GM12878 (cell line): Measurements from ENCODE around the gene PALLD. TPM values are rescaled to one million over a fixed set of nuclear protein-coding genes. Genes with fewer than 3 reads are reported as not detected.

Experiments used
- ATAC-seq: fragments of 200-7000 bp; cut with Tn5 transposase; 3 replicates; pipeline ENCODE4 v1.9.1; 2020; ENCODE audit warnings: mild to moderate bottlenecking, moderate library complexity
- BruUV-seq: library from RNA; stranded (reverse); fragments of 400-500 nt; replicated peaks from 2 replicates; lab custom pipeline; 2021; lab: Mats Ljungman, UMichigan
- CTCF ChIA-PET: fragments of 300-600 bp; sonication (Branson Sonifier 250); formaldehyde crosslinking; extraction: SDS; loops from one replicate; lab custom pipeline; 2021; ENCODE audit warnings: inconsistent platforms; lab: Yijun Ruan, JAX
- POLR2A ChIA-PET: fragments of 350-600 bp; formaldehyde crosslinking; extraction: SDS; loops from one replicate; lab custom pipeline; 2021; ENCODE audit warnings: inconsistent platforms; lab: Charles Lee
- RAD21 ChIA-PET: fragments of 300-600 bp; sonication (Branson Sonifier 250); formaldehyde crosslinking; loops from one replicate; lab custom pipeline; 2023; ENCODE audit warnings: antibody characterized with exemption; ENCODE audit not compliant: unreplicated experiment; lab: Charles Lee
- SMC1A ChIA-PET: fragments of 300-600 bp; sonication (Branson Sonifier 250); formaldehyde crosslinking; loops from one replicate; lab custom pipeline; 2023; ENCODE audit not compliant: unreplicated experiment, uncharacterized antibody; lab: Charles Lee
- DNase-seq: peaks from one replicate; pipeline ENCODE4 v3.0.0-alpha.2; 2011; ENCODE audit warnings: low read depth, low spot score
- FAIRE-seq: peaks from 3 replicates; lab custom pipeline; 2011; peaks lifted over from hg19 to GRCh38; lab: Jason Lieb, UNC
- H2AFZ ChIP-seq: 2 replicates; pipeline ENCODE4 v1.6.0; 2011; ENCODE audit warnings: low read depth, low read length, control low read depth; ENCODE audit not compliant: control insufficient read depth
- H3K27ac ChIP-seq: 2 replicates; pipeline ENCODE4 v1.5.1; 2011; ENCODE audit warnings: control low read depth; ENCODE audit not compliant: control insufficient read depth, insufficient read depth
- H3K27me3 ChIP-seq, 2 experiments: replicated peaks in 1 of 2; 2 replicates each; pipeline versions ENCODE4 v1.6.0 to v1.6.1; 2011; ENCODE audit warnings: low read length in 1 of 2; ENCODE audit not compliant: control insufficient read depth in 2 of 2, insufficient read depth in 2 of 2
- H3K36me3 ChIP-seq, 2 experiments: 2 replicates each; pipeline ENCODE4 v1.5.1; 2011; ENCODE audit warnings: low read length in 1 of 2; ENCODE audit not compliant: control insufficient read depth in 2 of 2, insufficient read depth in 2 of 2
- H3K4me1 ChIP-seq: 2 replicates; pipeline ENCODE4 v1.6.1; 2011; ENCODE audit warnings: mild to moderate bottlenecking, low read length, moderate library complexity, mixed read lengths; ENCODE audit not compliant: control insufficient read depth, insufficient read depth
- H3K4me2 ChIP-seq: 2 replicates; pipeline ENCODE4 v1.6.0; 2011; ENCODE audit warnings: control low read depth; ENCODE audit not compliant: control insufficient read depth, insufficient read depth
- H3K4me3 ChIP-seq: fragments of 200-600 bp; sonication (generic); 2 replicates; pipeline ENCODE4 v1.5.1; 2016
- H3K79me2 ChIP-seq: 2 replicates; pipeline ENCODE4 v1.6.0; 2011; ENCODE audit warnings: low read length; ENCODE audit not compliant: control insufficient read depth, insufficient read depth
- H3K9ac ChIP-seq: 2 replicates; pipeline ENCODE4 v1.8.0; 2011; ENCODE audit warnings: low read length, control low read depth, mixed read lengths; ENCODE audit not compliant: control insufficient read depth, insufficient read depth
- H3K9me3 ChIP-seq: replicated peaks from 3 replicates; pipeline ENCODE4 v1.5.1; 2011; ENCODE audit warnings: mild to moderate bottlenecking, low read length; ENCODE audit not compliant: control insufficient read depth, insufficient read depth
- H4K20me1 ChIP-seq: 2 replicates; pipeline ENCODE4 v1.6.0; 2011; ENCODE audit not compliant: control insufficient read depth, insufficient read depth
- BACH1 ChIP-seq: fragments of 450-650 bp; IDR thresholded peaks from 2 replicates; pipeline ENCODE4 v1.6.1; 2017; ENCODE audit warnings: mild to moderate bottlenecking, borderline replicate concordance
- BCL11A ChIP-seq: IDR thresholded peaks from 2 replicates; pipeline ENCODE4 v1.6.1; 2011; ENCODE audit warnings: low read depth, low read length
- CBX5 ChIP-seq: sonication (generic); IDR thresholded peaks from 2 replicates; pipeline ENCODE4 v1.6.1; 2016; ENCODE audit warnings: low read depth, moderate library complexity, mild to moderate bottlenecking, inconsistent platforms
- MEF2A ChIP-seq: IDR thresholded peaks from 2 replicates; pipeline ENCODE4 v1.6.1; 2011; ENCODE audit warnings: low read depth, mild to moderate bottlenecking, low read length, moderate library complexity; ENCODE audit not compliant: insufficient read depth
- MYC ChIP-seq: IDR thresholded peaks from 2 replicates; pipeline ENCODE4 v1.6.1; 2011; ENCODE audit warnings: mild to moderate bottlenecking, low read length, moderate library complexity, inconsistent platforms; ENCODE audit not compliant: insufficient read depth, insufficient replicate concordance, insufficient read length, severe bottlenecking
- NR2C1 ChIP-seq: fragments of 450-650 bp; IDR thresholded peaks from 2 replicates; pipeline ENCODE4 v1.6.1; 2017; ENCODE audit warnings: antibody characterized with exemption, mild to moderate bottlenecking, moderate library complexity
- RAD51 ChIP-seq: fragments of 450-650 bp; IDR thresholded peaks from 2 replicates; pipeline ENCODE4 v1.6.1; 2016; ENCODE audit warnings: moderate library complexity, mild to moderate bottlenecking, inconsistent platforms
- RB1 ChIP-seq: fragments of 450-650 bp; formaldehyde crosslinking; IDR thresholded peaks from 2 replicates; pipeline ENCODE4 v1.6.1; 2017; ENCODE audit warnings: mild to moderate bottlenecking, borderline replicate concordance
- SPI1 ChIP-seq: IDR thresholded peaks from 2 replicates; pipeline ENCODE4 v1.6.1; 2011; ENCODE audit warnings: low read depth, mild to moderate bottlenecking, low read length, moderate library complexity, borderline replicate concordance; ENCODE audit not compliant: insufficient read depth
- SREBF1 ChIP-seq: IDR thresholded peaks from 2 replicates; pipeline ENCODE4 v1.6.1; 2012; ENCODE audit warnings: mild to moderate bottlenecking, low read length
- ZBED1 ChIP-seq: IDR thresholded peaks from 2 replicates; pipeline ENCODE4 v1.6.1; 2016; ENCODE audit warnings: borderline replicate concordance
- ZNF207 ChIP-seq: fragments of 450-650 bp; IDR thresholded peaks from 2 replicates; pipeline ENCODE4 v1.6.1; 2014; ENCODE audit warnings: antibody characterized with exemption, mild to moderate bottlenecking, borderline replicate concordance
- ZNF24 ChIP-seq: fragments of 450-650 bp; IDR thresholded peaks from 2 replicates; pipeline ENCODE4 v1.6.1; 2017; ENCODE audit warnings: antibody characterized with exemption, mild to moderate bottlenecking
- WGBS: methylation state at CpG from one replicate; pipeline ENCODE4 v1.1.6; 2016; ENCODE audit warnings: low lambda C conversion rate; ENCODE audit not compliant: insufficient replicate concordance, insufficient coverage; ENCODE audit errors: missing lambda C conversion rate; 5-methylcytosine and 5-hydroxymethylcytosine counted together
- in situ Hi-C: fragments of 300-500 bp; cut with MboI; formaldehyde crosslinking; loops from 9 replicates; pipeline ENCODE4 v1.14.3; 2018; ENCODE audit warnings: mixed read lengths
- intact Hi-C: fragments of 100-400 bp; cut with micrococcal nuclease; formaldehyde crosslinking; loops from one replicate; pipeline ENCODE4 v1.14.2; 2022; ENCODE audit not compliant: unreplicated experiment
- polyA plus RNA-seq, 11 experiments: library from polyadenylated mRNA; depleted of rRNA in 4 of 11; unstranded in 6 of 11; stranded (reverse) in 5 of 11; fragments of >200 nt; fragmentation: Nextera tagmentation in 4 of 11; fragmentation: Illumina TruSeq in 1 of 11; extraction: Ambion mirVana in 4 of 11; extraction: Trizol in 1 of 11; gene quantifications; 1 replicate in 1 of 11; 2 replicates in 10 of 11; pipeline versions ENCODE4 v1.2.1 to v1.2.3, GENCODE V29; 2011 to 2016; ENCODE audit warnings: inconsistent platforms in 2 of 11, missing spikeins in 2 of 11, low read depth in 1 of 11
- total RNA-seq, 4 experiments: library from RNA; depleted of rRNA in 3 of 4; stranded (reverse); fragments of >200 nt in 3 of 4; fragmentation: Illumina TruSeq in 1 of 4; extraction: Trizol in 1 of 4; gene quantifications; 2 replicates each; pipeline versions ENCODE4 v1.2.1 to v1.2.3, GENCODE V29; 2013 to 2021
- TF ChIP-seq, protein P1 (sequence below): fragments of 150-350 bp; IDR thresholded peaks from 2 replicates; pipeline ENCODE4 v1.6.1; 2016; ENCODE audit warnings: low read depth, low read length
- TF ChIP-seq, protein P2 (sequence below): IDR thresholded peaks from 2 replicates; pipeline ENCODE4 v1.6.1; 2012; ENCODE audit warnings: mild to moderate bottlenecking, low read depth, low read length
- TF ChIP-seq, protein P3 (sequence below): fragments of 450-650 bp; IDR thresholded peaks from 2 replicates; pipeline ENCODE4 v1.6.1; 2014; ENCODE audit warnings: mild to moderate bottlenecking

PALLD gene
- total and polyA plus RNA-seq, 10 of the 15 experiments (the other 5 are each of a cell fraction or from before 2014, with no cell fraction given), result 1.0 to 7.7 (median 1.7) TPM

DNA sequence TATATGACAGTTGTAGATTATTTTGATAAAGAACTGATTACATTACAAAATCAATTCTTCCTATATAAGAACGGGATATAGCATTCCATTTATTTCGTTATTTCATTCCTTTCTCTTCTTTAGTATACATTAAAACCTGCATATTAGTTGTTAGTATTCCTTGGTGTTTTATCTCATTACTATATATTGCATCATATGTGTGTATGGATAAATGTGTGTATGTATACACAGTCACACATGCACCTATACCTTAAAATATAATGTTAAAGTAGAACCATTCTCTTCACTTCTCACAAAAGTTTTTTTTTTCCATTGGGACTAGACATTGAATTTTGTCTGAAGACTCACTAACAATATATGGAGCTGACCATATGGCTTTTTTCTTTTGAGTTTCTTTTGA lies 5.3 kb upstream of the PALLD start:
- H3K4me1 ChIP-seq, result no peaks in the 10 kb centered on the region
- no peak overlapping the region for H2AFZ ChIP-seq
- H3K27ac ChIP-seq, result no peak overlapping the region
- intact Hi-C loops (no loop called here), in situ Hi-C loops (no loop called here)
- H3K36me3 ChIP-seq, result no peaks in the 10 kb centered on the region
- DNase-seq, result no peak
- no peak overlapping the region for H3K9ac ChIP-seq
- no peaks in the 10 kb centered on the region for H3K9me3 ChIP-seq
- ChIA-PET RAD21 (no interaction called here), POLR2A (no interaction called here), CTCF (interaction anchor here (0.5 kb wide), 1 partner anchor 89 kb away, joined by 5 read pairs; no protein-coding TSS in a partner anchor), SMC1A (no interaction called here)
- no peaks in the 10 kb centered on the region for H3K79me2 ChIP-seq
- peak; percentile 27 for FAIRE-seq
- no TSS peak for BruUV-seq
- ATAC-seq, result no peak
- no peaks in the 10 kb centered on the region for H3K27me3 ChIP-seq
- no peak for TF ChIP-seq BACH1
- no peak for TF ChIP-seq SPI1
- TF ChIP-seq ZBED1, result no peak
- TF ChIP-seq SREBF1, result no peak
- TF ChIP-seq, protein P1, sequence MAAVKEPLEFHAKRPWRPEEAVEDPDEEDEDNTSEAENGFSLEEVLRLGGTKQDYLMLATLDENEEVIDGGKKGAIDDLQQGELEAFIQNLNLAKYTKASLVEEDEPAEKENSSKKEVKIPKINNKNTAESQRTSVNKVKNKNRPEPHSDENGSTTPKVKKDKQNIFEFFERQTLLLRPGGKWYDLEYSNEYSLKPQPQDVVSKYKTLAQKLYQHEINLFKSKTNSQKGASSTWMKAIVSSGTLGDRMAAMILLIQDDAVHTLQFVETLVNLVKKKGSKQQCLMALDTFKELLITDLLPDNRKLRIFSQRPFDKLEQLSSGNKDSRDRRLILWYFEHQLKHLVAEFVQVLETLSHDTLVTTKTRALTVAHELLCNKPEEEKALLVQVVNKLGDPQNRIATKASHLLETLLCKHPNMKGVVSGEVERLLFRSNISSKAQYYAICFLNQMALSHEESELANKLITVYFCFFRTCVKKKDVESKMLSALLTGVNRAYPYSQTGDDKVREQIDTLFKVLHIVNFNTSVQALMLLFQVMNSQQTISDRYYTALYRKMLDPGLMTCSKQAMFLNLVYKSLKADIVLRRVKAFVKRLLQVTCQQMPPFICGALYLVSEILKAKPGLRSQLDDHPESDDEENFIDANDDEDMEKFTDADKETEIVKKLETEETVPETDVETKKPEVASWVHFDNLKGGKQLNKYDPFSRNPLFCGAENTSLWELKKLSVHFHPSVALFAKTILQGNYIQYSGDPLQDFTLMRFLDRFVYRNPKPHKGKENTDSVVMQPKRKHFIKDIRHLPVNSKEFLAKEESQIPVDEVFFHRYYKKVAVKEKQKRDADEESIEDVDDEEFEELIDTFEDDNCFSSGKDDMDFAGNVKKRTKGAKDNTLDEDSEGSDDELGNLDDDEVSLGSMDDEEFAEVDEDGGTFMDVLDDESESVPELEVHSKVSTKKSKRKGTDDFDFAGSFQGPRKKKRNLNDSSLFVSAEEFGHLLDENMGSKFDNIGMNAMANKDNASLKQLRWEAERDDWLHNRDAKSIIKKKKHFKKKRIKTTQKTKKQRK, result no peak
- TF ChIP-seq RB1, result no peak
- TF ChIP-seq MEF2A, result no peak
- no peak for TF ChIP-seq CBX5
- TF ChIP-seq RAD51, result no peak
- TF ChIP-seq, protein P2, sequence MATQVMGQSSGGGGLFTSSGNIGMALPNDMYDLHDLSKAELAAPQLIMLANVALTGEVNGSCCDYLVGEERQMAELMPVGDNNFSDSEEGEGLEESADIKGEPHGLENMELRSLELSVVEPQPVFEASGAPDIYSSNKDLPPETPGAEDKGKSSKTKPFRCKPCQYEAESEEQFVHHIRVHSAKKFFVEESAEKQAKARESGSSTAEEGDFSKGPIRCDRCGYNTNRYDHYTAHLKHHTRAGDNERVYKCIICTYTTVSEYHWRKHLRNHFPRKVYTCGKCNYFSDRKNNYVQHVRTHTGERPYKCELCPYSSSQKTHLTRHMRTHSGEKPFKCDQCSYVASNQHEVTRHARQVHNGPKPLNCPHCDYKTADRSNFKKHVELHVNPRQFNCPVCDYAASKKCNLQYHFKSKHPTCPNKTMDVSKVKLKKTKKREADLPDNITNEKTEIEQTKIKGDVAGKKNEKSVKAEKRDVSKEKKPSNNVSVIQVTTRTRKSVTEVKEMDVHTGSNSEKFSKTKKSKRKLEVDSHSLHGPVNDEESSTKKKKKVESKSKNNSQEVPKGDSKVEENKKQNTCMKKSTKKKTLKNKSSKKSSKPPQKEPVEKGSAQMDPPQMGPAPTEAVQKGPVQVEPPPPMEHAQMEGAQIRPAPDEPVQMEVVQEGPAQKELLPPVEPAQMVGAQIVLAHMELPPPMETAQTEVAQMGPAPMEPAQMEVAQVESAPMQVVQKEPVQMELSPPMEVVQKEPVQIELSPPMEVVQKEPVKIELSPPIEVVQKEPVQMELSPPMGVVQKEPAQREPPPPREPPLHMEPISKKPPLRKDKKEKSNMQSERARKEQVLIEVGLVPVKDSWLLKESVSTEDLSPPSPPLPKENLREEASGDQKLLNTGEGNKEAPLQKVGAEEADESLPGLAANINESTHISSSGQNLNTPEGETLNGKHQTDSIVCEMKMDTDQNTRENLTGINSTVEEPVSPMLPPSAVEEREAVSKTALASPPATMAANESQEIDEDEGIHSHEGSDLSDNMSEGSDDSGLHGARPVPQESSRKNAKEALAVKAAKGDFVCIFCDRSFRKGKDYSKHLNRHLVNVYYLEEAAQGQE, result no peak
- no peak for TF ChIP-seq ZNF24
- no peak for TF ChIP-seq BCL11A
- no peak for TF ChIP-seq ZNF207
- TF ChIP-seq, protein P3, sequence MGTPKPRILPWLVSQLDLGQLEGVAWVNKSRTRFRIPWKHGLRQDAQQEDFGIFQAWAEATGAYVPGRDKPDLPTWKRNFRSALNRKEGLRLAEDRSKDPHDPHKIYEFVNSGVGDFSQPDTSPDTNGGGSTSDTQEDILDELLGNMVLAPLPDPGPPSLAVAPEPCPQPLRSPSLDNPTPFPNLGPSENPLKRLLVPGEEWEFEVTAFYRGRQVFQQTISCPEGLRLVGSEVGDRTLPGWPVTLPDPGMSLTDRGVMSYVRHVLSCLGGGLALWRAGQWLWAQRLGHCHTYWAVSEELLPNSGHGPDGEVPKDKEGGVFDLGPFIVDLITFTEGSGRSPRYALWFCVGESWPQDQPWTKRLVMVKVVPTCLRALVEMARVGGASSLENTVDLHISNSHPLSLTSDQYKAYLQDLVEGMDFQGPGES, result no peak
- TF ChIP-seq NR2C1, result no peak
- no peak for TF ChIP-seq MYC
- H4K20me1 ChIP-seq, result no peaks in the 10 kb centered on the region
- no peak overlapping the region for H3K4me2 ChIP-seq
- WGBS, result 50% methylated on average over 2 of the region's 2 CpGs
- no peak overlapping the region for H3K4me3 ChIP-seq
